ENCODE measurements around the gene PDE4D. TPM values are rescaled to one million over a fixed set of nuclear protein-coding genes. Genes with fewer than 3 reads are reported as not detected.

PDE4D gene
- total RNA-seq, 1 donor from 2014 or later = 14.2 TPM

DNA sequence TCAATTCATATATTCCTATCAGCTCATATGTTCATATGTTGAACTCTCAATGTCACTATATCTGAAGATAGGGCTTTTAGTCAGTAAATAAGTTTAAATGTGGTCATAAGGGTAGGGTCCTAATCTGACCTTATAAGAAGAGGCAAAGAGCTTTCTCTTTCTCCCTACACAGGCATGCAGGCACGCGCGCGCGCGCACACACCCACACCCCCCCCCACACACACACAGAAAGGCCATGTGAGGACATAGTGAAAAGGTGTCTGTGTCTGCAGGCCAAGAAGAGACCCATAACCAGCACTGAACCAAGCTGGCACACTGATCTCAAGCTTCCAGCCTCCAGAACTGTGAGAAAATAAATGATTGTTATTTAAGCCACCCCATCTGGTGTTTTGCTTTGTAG, 76.0 kb downstream of the PDE4D start:
- no peaks in the 10 kb centered on the region for H3K79me2 ChIP-seq (ENCODE audit: insufficient read depth, low read length)
- no peak overlapping the region for H3K4me3 ChIP-seq (ENCODE audit: insufficient read depth, low read depth, low read length)
- H3K4me2 ChIP-seq (ENCODE audit: low read length) = no peak overlapping the region
- no peaks in the 10 kb centered on the region for H4K20me1 ChIP-seq (ENCODE audit: insufficient read depth, low read length)
- no peaks in the 10 kb centered on the region for H3K36me3 Mint-ChIP-seq (ENCODE audit: low read depth, unreplicated experiment)
- no peak overlapping the region for H3K9ac ChIP-seq (ENCODE audit: low read length)
- H3K9me3 ChIP-seq (ENCODE audit: insufficient read depth, low read depth, low read length) = no peaks in the 10 kb centered on the region
- FAIRE-seq (no peak), DNase-seq (ENCODE audit: low read depth) (no peak)
- H3K9me3 Mint-ChIP-seq (ENCODE audit: unreplicated experiment) = peaks cover 1% of the 10 kb centered on the region
- no peak overlapping the region for H2AFZ ChIP-seq (ENCODE audit: low read depth, low read length)
- H3K4me1 ChIP-seq (ENCODE audit: insufficient read depth, low read length) = peaks cover 5% of the 10 kb centered on the region
- H3K4me1 Mint-ChIP-seq (ENCODE audit: low read depth, unreplicated experiment) = peaks cover 30% of the 10 kb centered on the region
- H3K27ac ChIP-seq (ENCODE audit: low read depth, low read length) = no peak overlapping the region
- H3K27ac Mint-ChIP-seq (ENCODE audit: unreplicated experiment) = no peak overlapping the region
- H3K27me3 Mint-ChIP-seq (ENCODE audit: low read depth, unreplicated experiment) = no peaks in the 10 kb centered on the region
- TF ChIP-seq EZH2 (IDR thresholded peaks at IDR 0.05; ENCODE audit: insufficient read depth, low read length) = no peak
- TF ChIP-seq, protein P1, sequence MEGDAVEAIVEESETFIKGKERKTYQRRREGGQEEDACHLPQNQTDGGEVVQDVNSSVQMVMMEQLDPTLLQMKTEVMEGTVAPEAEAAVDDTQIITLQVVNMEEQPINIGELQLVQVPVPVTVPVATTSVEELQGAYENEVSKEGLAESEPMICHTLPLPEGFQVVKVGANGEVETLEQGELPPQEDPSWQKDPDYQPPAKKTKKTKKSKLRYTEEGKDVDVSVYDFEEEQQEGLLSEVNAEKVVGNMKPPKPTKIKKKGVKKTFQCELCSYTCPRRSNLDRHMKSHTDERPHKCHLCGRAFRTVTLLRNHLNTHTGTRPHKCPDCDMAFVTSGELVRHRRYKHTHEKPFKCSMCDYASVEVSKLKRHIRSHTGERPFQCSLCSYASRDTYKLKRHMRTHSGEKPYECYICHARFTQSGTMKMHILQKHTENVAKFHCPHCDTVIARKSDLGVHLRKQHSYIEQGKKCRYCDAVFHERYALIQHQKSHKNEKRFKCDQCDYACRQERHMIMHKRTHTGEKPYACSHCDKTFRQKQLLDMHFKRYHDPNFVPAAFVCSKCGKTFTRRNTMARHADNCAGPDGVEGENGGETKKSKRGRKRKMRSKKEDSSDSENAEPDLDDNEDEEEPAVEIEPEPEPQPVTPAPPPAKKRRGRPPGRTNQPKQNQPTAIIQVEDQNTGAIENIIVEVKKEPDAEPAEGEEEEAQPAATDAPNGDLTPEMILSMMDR (IDR thresholded peaks at IDR 0.05; ENCODE audit: insufficient read depth, low read depth, low read length) = no peak
- H3K36me3 ChIP-seq (ENCODE audit: insufficient read depth, low read length) = no peaks in the 10 kb centered on the region
- no peaks in the 10 kb centered on the region for H3K27me3 ChIP-seq (ENCODE audit: insufficient read depth, low read length)
- no peak overlapping the region for H3K4me3 Mint-ChIP-seq (ENCODE audit: unreplicated experiment)

DNA sequence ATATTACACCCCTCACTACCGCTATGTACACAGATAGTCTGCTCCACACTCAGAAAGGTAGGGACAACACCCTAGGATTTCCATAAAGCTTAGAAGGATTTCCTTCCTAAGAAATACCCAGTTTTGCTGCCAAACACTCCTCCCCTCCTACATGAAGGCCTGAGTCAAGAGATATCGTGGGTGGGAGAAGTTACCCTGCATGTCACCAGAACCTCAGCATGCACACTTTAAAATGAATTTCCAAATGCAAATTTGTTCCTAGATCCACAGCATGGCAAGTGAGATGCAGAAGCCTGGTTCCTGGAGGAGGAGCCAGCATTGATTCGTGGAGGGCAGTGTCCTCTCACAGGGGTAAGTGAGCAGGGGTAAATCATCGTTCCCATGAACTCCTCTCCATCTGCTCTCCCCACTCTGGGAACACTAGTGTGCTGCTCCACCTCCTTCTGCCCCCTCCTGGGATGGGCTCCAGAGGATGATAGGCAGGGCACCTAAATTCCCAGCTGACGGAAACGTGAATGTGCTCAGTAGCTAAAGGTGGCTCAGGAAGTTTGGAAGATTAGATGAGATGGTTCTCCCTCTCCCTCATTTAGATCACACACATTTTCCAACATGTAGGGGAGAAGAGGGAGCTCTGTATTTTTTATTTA, 76.7 kb downstream of the PDE4D start:
- no peak overlapping the region for H3K4me3 ChIP-seq (ENCODE audit: insufficient read depth, low read depth, low read length)
- no peak overlapping the region for H3K4me2 ChIP-seq (ENCODE audit: low read length)
- H2AFZ ChIP-seq (ENCODE audit: low read depth, low read length) = no peak overlapping the region
- peaks cover 1% of the 10 kb centered on the region for H3K9me3 Mint-ChIP-seq (ENCODE audit: unreplicated experiment)
- no peak overlapping the region for H3K4me3 Mint-ChIP-seq (ENCODE audit: unreplicated experiment)
- H3K4me1 ChIP-seq (ENCODE audit: insufficient read depth, low read length) = peaks cover 5% of the 10 kb centered on the region
- peaks cover 29% of the 10 kb centered on the region for H3K4me1 Mint-ChIP-seq (ENCODE audit: low read depth, unreplicated experiment)
- no peaks in the 10 kb centered on the region for H3K36me3 Mint-ChIP-seq (ENCODE audit: low read depth, unreplicated experiment)
- no peak overlapping the region for H3K9ac ChIP-seq (ENCODE audit: low read length)
- H3K27me3 ChIP-seq (ENCODE audit: insufficient read depth, low read length) = peaks cover 2% of the 10 kb centered on the region
- TF ChIP-seq, protein P1 (IDR thresholded peaks at IDR 0.05; ENCODE audit: insufficient read depth, low read depth, low read length) = no peak
- no peak for TF ChIP-seq EZH2 (IDR thresholded peaks at IDR 0.05; ENCODE audit: insufficient read depth, low read length)
- no peak overlapping the region for H3K27ac ChIP-seq (ENCODE audit: low read depth, low read length)
- H3K79me2 ChIP-seq (ENCODE audit: insufficient read depth, low read length) = no peaks in the 10 kb centered on the region
- no peak for FAIRE-seq
- H3K27me3 Mint-ChIP-seq (ENCODE audit: low read depth, unreplicated experiment) = no peaks in the 10 kb centered on the region
- H3K36me3 ChIP-seq (ENCODE audit: insufficient read depth, low read length) = no peaks in the 10 kb centered on the region
- H4K20me1 ChIP-seq (ENCODE audit: insufficient read depth, low read length) = no peaks in the 10 kb centered on the region
- H3K27ac Mint-ChIP-seq (ENCODE audit: unreplicated experiment) = no peak overlapping the region
- no peak for DNase-seq (ENCODE audit: low read depth)
- no peaks in the 10 kb centered on the region for H3K9me3 ChIP-seq (ENCODE audit: insufficient read depth, low read depth, low read length)

DNA sequence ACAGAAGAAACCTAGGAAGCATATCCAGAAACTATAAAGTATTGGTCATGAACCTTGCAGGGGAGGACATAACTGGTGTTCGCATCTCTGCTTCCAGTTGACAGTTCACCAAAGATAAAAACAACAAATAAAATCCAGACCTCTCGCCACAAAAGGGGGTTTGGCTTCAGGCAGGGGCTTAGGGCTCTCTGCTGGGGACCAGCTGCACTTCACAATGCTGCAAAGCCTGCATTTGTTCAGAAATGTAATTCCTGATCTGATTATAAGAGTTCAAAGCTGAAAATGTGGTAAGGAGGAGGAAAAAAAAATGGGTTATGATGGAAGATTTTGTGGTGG, 79.0 kb downstream of the PDE4D start:
- Histone ChIP-seq H3K4me3 (ENCODE audit: insufficient read depth, low read depth, low read length) (no peak overlapping the region), H2AFZ (ENCODE audit: low read depth, low read length) (no peak overlapping the region), H3K79me2 (ENCODE audit: insufficient read depth, low read length) (no peaks in the 10 kb centered on the region), H3K36me3 (ENCODE audit: insufficient read depth, low read length) (no peaks in the 10 kb centered on the region), H4K20me1 (ENCODE audit: insufficient read depth, low read length) (no peaks in the 10 kb centered on the region), H3K9me3 (ENCODE audit: insufficient read depth, low read depth, low read length) (no peaks in the 10 kb centered on the region), H3K27ac (ENCODE audit: low read depth, low read length) (no peak overlapping the region), H3K4me2 (ENCODE audit: low read length) (no peak overlapping the region), H3K9ac (ENCODE audit: low read length) (no peak overlapping the region), H3K27me3 (ENCODE audit: insufficient read depth, low read length) (peaks cover 5% of the 10 kb centered on the region), H3K4me1 (ENCODE audit: insufficient read depth, low read length) (no peaks in the 10 kb centered on the region)
- DNase-seq (ENCODE audit: low read depth) (no peak), FAIRE-seq (no peak)
- Mint-ChIP-seq H3K27me3 (ENCODE audit: low read depth, unreplicated experiment) (peaks cover 7% of the 10 kb centered on the region), H3K4me3 (ENCODE audit: unreplicated experiment) (no peak overlapping the region), H3K4me1 (ENCODE audit: low read depth, unreplicated experiment) (peaks cover 20% of the 10 kb centered on the region), H3K9me3 (ENCODE audit: unreplicated experiment) (peaks cover 1% of the 10 kb centered on the region), H3K27ac (ENCODE audit: unreplicated experiment) (peak overlapping the region; percentile 90), H3K36me3 (ENCODE audit: low read depth, unreplicated experiment) (no peaks in the 10 kb centered on the region)
- no peak for TF ChIP-seq EZH2 (IDR thresholded peaks at IDR 0.05; ENCODE audit: insufficient read depth, low read length)
- TF ChIP-seq, protein P1 (IDR thresholded peaks at IDR 0.05; ENCODE audit: insufficient read depth, low read depth, low read length) = no peak

All from astrocyte (in vitro differentiated cells and primary cell).